HG02610 (cell line): ENCODE results near the gene SIGLEC14.
"Not testable (repeated sequence)": the region's sequence is repeated elsewhere in the genome, so short reads cannot be mapped to it uniquely, and the experiment has no call there.

ENCODE experiments used
- ATAC-seq: cut with Tn5 transposase; IDR thresholded peaks from one replicate; pipeline ENCODE4 v1.9.1; 2021; ENCODE audit warnings: mild to moderate bottlenecking, moderate library complexity; ENCODE audit not compliant: unreplicated experiment

Gene SIGLEC14

GRCh38 chr19:51646730-51647129 is at the start of gene SIGLEC14:
Gene SIGLEC14, minus strand, starts transcription at chr19:51646825. Its CDS starts 66 bp downstream, at chr19:51646759.
- ATAC-seq, result not testable (repeated sequence)

- ATAC-seq, result no peak
Measured at GRCh38 chr19:51695702-51696315, 49.2 kb upstream of the SIGLEC14 start.

- ATAC-seq, result no peak
Measured at GRCh38 chr19:51695088-51695487, 48.5 kb upstream of the SIGLEC14 start.

- no peak for ATAC-seq
Measured at GRCh38 chr19:51694318-51695085, 47.9 kb upstream of the SIGLEC14 start.

- ATAC-seq, result no peak
Measured at GRCh38 chr19:51693819-51694218, 47.2 kb upstream of the SIGLEC14 start.

GRCh38 chr19:51693260-51693659 is 46.6 kb upstream of the SIGLEC14 start, which contains the start of gene SPACA6:
Gene SPACA6, plus strand, starts transcription at chr19:51693330. Its CDS starts 197 bp downstream, at chr19:51693527.
- no peak for ATAC-seq

- ATAC-seq, result no peak
Measured at GRCh38 chr19:51692468-51692867, 45.8 kb upstream of the SIGLEC14 start.

- no peak for ATAC-seq
Measured at GRCh38 chr19:51691584-51692428, 45.2 kb upstream of the SIGLEC14 start.

GRCh38 chr19:51691074-51691583 is 44.5 kb upstream of the SIGLEC14 start:
- no peak for ATAC-seq

- no peak for ATAC-seq
Measured at GRCh38 chr19:51690454-51691073, 43.9 kb upstream of the SIGLEC14 start.

GRCh38 chr19:51689751-51690453 is 43.3 kb upstream of the SIGLEC14 start:
- ATAC-seq, result no peak

- no peak for ATAC-seq
Measured at GRCh38 chr19:51688671-51689571, 42.3 kb upstream of the SIGLEC14 start.

- ATAC-seq, result no peak
Measured at GRCh38 chr19:51687791-51688670, 41.4 kb upstream of the SIGLEC14 start.

GRCh38 chr19:51686171-51686570 is 39.5 kb upstream of the SIGLEC14 start:
- no peak for ATAC-seq

GRCh38 chr19:51681286-51681941 is 34.8 kb upstream of the SIGLEC14 start:
- no peak for ATAC-seq

GRCh38 chr19:51680474-51680873 is 33.8 kb upstream of the SIGLEC14 start:
- no peak for ATAC-seq

- no peak for ATAC-seq
Measured at GRCh38 chr19:51676566-51677083, 30.0 kb upstream of the SIGLEC14 start.
